Uterus (tissue), 4 donors: Measurements from ENCODE around the gene RORC. TPM values are rescaled to one million over a fixed set of nuclear protein-coding genes. Genes with fewer than 3 reads are reported as not detected.

Experiments
- DNase-seq, 2 donors: peaks; one replicate each; pipeline ENCODE4 v3.0.0-alpha.2; 2019 to 2020
- H3K27ac ChIP-seq, 2 donors: fragments of 200-600 bp; sonication (generic); 1 replicate in 1 of 2; 2 replicates in 1 of 2; pipeline ENCODE4 v1.5.1; 2016 to 2018
- H3K27me3 ChIP-seq, 2 donors: fragments of 200-600 bp; sonication (generic); one replicate each; pipeline ENCODE4 v1.5.1; 2018 to 2019; ENCODE audit warnings: control low read depth in 1 of 2
- H3K36me3 ChIP-seq, 2 donors: fragments of 200-600 bp; sonication (generic); one replicate each; pipeline ENCODE4 v1.5.1; 2019; ENCODE audit warnings: control low read depth in 1 of 2
- H3K4me1 ChIP-seq, 2 donors: fragments of 200-600 bp; sonication (generic); one replicate each; pipeline ENCODE4 v1.5.1; 2018 to 2019; ENCODE audit warnings: control low read depth in 1 of 2
- H3K4me3 ChIP-seq, 2 donors: fragments of 200-600 bp; sonication (generic); 1 replicate in 1 of 2; 2 replicates in 1 of 2; pipeline ENCODE4 v1.5.1; 2018 to 2019; ENCODE audit warnings: mild to moderate bottlenecking in 1 of 2
- H3K9me3 ChIP-seq, 2 donors: fragments of 200-600 bp; sonication (generic); one replicate each; pipeline ENCODE4 v1.5.1; 2019; ENCODE audit warnings: control low read depth in 1 of 2
- POLR2A ChIP-seq, 2 donors: fragments of 450-650 bp; IDR thresholded peaks; one replicate each; pipeline ENCODE4 v1.6.1; 2016; ENCODE audit warnings: antibody characterized with exemption in 2 of 2, mild to moderate bottlenecking in 1 of 2, moderate library complexity in 1 of 2
- intact Hi-C: fragments of 100-400 bp; cut with DNase I; formaldehyde crosslinking; loops from one replicate; pipeline ENCODE4 v1.15.1; 2023; ENCODE audit warnings: low total_unique reads
- small RNA-seq: library from RNA; depleted of rRNA; stranded (forward); fragments of <200 nt; gene quantifications from one replicate; pipeline ENCODE3, GENCODE V24; 2016
- total RNA-seq, 4 donors: library from RNA; depleted of rRNA in 3 of 4; stranded (reverse); fragments of >200 nt in 3 of 4; gene quantifications; one replicate each; pipeline versions ENCODE4 v1.1.0 to v1.2.4, GENCODE V29; 2014 to 2023
- TF ChIP-seq, protein P1 (sequence below), 4 experiments: fragments of 200-600 bp in 2 of 4; fragments of 450-650 bp in 2 of 4; sonication (generic) in 2 of 4; IDR thresholded peaks; one replicate each; pipeline ENCODE4 v1.5.1; 2016 to 2019; ENCODE audit warnings: antibody characterized with exemption in 4 of 4, mild to moderate bottlenecking in 2 of 4, moderate library complexity in 1 of 4
- donor health status: DM: yes; HTN: yes; CAD: no.

The RORC gene
- total RNA-seq, 4 donors from 2014 or later: 0.51 to 4.8 (median 2.1) TPM

DNA sequence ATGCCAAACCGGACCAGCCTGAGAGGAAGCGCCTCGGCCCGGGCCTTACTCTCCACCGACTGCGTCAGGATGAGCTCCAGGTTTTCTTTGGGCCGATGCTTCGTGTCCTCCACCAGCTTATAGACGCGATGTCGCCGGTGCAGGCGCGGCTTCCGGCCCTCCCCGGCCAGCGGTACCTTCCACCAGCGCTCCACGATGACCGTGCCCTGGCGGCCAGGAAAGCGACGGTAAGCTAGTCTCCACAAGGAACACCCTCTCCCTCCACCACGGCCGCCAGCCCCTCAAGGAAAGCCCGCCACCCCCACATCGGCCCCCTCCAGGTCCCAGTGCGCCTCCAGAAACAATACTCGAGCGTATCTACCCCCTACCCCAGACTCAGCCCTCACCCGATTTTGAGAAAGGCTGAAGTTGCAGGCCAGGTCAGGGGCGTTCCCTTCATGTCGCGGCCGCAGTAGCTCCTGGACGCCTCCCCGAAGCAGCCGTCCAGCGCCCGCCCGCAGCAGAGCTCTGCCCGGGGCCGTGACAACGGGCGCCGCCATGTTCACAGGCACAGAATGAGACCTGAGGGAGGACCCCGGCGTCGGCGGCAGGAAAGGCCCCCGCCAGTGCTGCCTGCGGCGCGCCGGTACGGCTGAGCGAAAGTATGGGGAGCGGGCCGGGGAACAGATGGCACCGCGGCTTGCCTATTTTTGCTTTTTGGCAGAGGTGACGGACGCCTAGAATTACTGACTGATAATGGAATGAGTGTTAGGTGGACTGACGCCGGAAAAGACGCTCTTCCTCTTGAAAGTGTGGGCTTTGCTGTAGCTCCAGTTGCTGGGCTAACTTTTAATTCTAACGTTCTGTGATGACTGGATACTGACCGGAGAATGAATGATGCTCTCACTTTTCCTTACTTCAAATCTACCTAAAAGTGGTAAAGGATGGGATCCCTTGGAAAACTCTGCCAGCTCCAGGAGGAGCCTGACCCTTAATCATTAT, 68.4 kb downstream of the RORC start, which contains the start of gene MRPL9:
TSS of gene MRPL9 (minus strand) at position 556 of the 981 bp plus-strand sequence. CDS start at position 539, 17 bp downstream.
- no peaks in the 10 kb centered on the region for H3K4me1 ChIP-seq
- peak within 1 kb of the TSS; percentile 89 to 91 for H3K27ac ChIP-seq
- no peaks in the 10 kb centered on the region for H3K9me3 ChIP-seq
- no peaks in the 10 kb centered on the region for H3K27me3 ChIP-seq
- H3K36me3 ChIP-seq: no peaks in the 10 kb centered on the region
- peak within 1 kb of the TSS; percentile 89 to 90 for H3K4me3 ChIP-seq
- TF ChIP-seq POLR2A (IDR thresholded peaks at IDR 0.05): peak in 1 of 2 donors; percentile 29
- TF ChIP-seq, protein P1, sequence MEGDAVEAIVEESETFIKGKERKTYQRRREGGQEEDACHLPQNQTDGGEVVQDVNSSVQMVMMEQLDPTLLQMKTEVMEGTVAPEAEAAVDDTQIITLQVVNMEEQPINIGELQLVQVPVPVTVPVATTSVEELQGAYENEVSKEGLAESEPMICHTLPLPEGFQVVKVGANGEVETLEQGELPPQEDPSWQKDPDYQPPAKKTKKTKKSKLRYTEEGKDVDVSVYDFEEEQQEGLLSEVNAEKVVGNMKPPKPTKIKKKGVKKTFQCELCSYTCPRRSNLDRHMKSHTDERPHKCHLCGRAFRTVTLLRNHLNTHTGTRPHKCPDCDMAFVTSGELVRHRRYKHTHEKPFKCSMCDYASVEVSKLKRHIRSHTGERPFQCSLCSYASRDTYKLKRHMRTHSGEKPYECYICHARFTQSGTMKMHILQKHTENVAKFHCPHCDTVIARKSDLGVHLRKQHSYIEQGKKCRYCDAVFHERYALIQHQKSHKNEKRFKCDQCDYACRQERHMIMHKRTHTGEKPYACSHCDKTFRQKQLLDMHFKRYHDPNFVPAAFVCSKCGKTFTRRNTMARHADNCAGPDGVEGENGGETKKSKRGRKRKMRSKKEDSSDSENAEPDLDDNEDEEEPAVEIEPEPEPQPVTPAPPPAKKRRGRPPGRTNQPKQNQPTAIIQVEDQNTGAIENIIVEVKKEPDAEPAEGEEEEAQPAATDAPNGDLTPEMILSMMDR (IDR thresholded peaks at IDR 0.05): no peak
- peak; percentile 60 to 82 for DNase-seq
- intact Hi-C loops: no loop called here

DNA sequence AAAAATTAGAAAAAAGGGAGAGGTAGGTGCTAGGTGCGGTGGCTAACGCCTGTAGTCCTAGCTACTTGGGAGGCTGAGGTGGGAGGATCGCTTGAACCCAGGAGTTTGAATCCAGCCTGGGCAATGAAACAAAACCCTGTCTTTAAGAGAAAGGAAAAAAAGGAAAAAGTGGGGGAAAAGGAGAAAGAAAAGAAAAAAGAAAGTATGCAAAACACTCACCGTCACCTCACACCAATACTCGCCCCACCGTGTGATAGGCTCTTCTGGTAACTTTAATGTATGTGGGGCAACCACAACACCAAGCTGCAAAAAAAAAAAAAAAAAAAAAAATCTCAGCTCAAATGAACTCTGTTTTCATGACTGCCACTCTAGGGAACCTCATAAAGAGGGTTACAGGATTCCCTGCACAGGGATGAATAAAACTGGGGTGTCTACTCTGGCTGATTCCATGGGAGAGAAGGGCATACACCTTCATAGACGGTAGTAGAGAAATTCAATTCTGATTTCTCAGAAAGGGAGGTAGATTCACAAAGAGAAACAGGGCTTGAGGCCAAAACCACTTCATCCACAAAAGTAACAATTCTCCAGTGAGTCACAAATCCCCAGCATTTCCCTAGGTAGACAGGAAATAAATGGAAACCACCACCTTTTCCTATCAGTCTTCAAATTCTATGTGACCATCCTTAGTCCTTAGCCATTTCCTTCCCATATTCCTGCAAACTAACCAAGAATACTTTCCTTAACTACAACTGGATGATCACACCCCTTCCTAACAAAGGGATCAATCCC, 70.8 kb downstream of the RORC start:
- Histone ChIP-seq H3K27me3 (no peaks in the 10 kb centered on the region), H3K4me1 (no peaks in the 10 kb centered on the region), H3K36me3 (no peaks in the 10 kb centered on the region), H3K27ac (no peak overlapping the region), H3K4me3 (no peak overlapping the region), H3K9me3 (no peaks in the 10 kb centered on the region)
- intact Hi-C loops: no loop called here
- no peak for DNase-seq
- TF ChIP-seq POLR2A (IDR thresholded peaks at IDR 0.05): no peak
- TF ChIP-seq, protein P1 (IDR thresholded peaks at IDR 0.05): no peak

DNA sequence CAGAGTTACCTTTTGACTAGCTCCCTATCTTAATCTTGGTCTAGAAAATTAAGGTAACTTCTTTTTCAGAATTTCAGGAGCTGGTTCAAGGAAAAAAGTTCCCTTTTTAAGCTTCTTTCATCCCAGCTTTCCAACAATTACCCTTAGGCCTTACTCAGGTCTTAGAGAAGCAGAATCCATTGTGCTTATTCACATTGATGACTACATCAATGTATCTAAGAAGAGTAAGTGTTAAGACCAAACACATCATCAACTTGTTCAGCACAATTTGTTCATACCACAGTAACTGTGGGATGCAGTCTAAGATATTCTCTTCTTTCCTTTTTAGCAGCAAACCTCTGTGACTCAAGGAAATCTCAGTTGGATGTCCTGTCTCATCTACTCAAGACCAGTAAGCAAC, 72.4 kb downstream of the RORC start:
- Histone ChIP-seq H3K36me3 (no peaks in the 10 kb centered on the region), H3K4me3 (no peak overlapping the region), H3K27ac (no peak overlapping the region), H3K4me1 (no peaks in the 10 kb centered on the region), H3K27me3 (no peaks in the 10 kb centered on the region), H3K9me3 (no peaks in the 10 kb centered on the region)
- TF ChIP-seq, protein P1 (IDR thresholded peaks at IDR 0.05): no peak
- TF ChIP-seq POLR2A (IDR thresholded peaks at IDR 0.05): no peak
- DNase-seq: no peak
- intact Hi-C loops: no loop called here

DNA sequence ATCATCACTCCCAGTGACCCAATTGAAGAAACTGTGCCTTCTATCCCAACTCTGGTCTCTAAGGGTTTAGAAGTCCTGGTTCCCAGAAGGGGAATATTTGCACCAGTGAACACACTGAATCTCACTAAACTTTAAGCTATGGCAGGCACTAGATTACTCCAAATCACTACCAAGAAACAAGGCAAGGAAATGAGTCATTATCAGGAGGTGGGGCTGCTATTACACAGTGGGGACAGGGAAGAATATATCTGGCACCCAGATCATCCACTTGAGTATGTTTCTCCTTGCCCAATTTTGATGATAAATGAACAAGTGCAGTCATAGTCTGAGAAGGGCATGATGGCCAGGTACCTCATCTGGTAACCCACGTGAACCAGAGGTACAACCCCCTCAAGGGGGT, 75.3 kb downstream of the RORC start:
- no peak overlapping the region for H3K4me3 ChIP-seq
- no peak for TF ChIP-seq POLR2A (IDR thresholded peaks at IDR 0.05)
- TF ChIP-seq, protein P1 (IDR thresholded peaks at IDR 0.05): no peak
- no peaks in the 10 kb centered on the region for H3K27me3 ChIP-seq
- intact Hi-C loops: no loop called here
- no peak for DNase-seq
- no peak overlapping the region for H3K27ac ChIP-seq
- no peaks in the 10 kb centered on the region for H3K36me3 ChIP-seq
- H3K9me3 ChIP-seq: no peaks in the 10 kb centered on the region
- no peaks in the 10 kb centered on the region for H3K4me1 ChIP-seq

Small RNAs within 50 kb of the gene (small RNA-seq; reads per million reads assigned to genes)
- not detected for gene RF00019

Other genes starting within 250 kb of the RORC start
- 10 to 100 TPM; 22.3 to 52.7 (median 42.4) TPM for gene SNX27, start 219.8 kb downstream of the RORC start, total RNA-seq
- gene CELF3, start 115.0 kb downstream of the RORC start, total RNA-seq: 1 to 10 TPM in 1 of 4 donors, not detected in 3; 1.2 TPM
- gene RIIAD1, start 110.3 kb downstream of the RORC start, total RNA-seq: 1 to 10 TPM in 2 of 4 donors, not detected in 2; 1.1 to 4.3 TPM
- gene MRPL9, start 68.3 kb downstream of the RORC start, total RNA-seq: 10 to 100 TPM; 54.1 to 88.9 (median 61.8) TPM
- 1 to 10 TPM in 2 of 4 donors, under 1 TPM in 2; 0.26 to 6.8 (median 1.8) TPM for gene TDRKH, start 41.3 kb downstream of the RORC start, total RNA-seq
- under 1 TPM in 1 of 4 donors, not detected in 3; 0.14 TPM for gene LINGO4, start 26.4 kb downstream of the RORC start, total RNA-seq
- gene C2CD4D, start 8.0 kb upstream of the RORC start, total RNA-seq: not detected
- gene THEM5, start 21.9 kb upstream of the RORC start, total RNA-seq: not detected
- 10 to 100 TPM; 11.5 to 56.4 (median 18.3) TPM for gene THEM4, start 77.7 kb upstream of the RORC start, total RNA-seq
- 100 to 1,000 TPM in 1 of 4 donors, 10 to 100 TPM in 3; 21.8 to 189 (median 34.6) TPM for gene S100A10, start 162.1 kb upstream of the RORC start, total RNA-seq
- 100 to 1,000 TPM in 3 of 4 donors, 10 to 100 TPM in 1; 14.9 to 321 (median 146) TPM for gene S100A11, start 205.2 kb upstream of the RORC start, total RNA-seq